ENCODE measurements around the gene REEP5. TPM values are rescaled to one million over a fixed set of nuclear protein-coding genes. Genes with fewer than 3 reads are reported as not detected.

The REEP5 gene
- total and polyA plus RNA-seq, 2 of the 8 experiments (the other 6 are each of a cell fraction or from before 2014, with no cell fraction given) = 58.3 to 94.3 TPM

DNA sequence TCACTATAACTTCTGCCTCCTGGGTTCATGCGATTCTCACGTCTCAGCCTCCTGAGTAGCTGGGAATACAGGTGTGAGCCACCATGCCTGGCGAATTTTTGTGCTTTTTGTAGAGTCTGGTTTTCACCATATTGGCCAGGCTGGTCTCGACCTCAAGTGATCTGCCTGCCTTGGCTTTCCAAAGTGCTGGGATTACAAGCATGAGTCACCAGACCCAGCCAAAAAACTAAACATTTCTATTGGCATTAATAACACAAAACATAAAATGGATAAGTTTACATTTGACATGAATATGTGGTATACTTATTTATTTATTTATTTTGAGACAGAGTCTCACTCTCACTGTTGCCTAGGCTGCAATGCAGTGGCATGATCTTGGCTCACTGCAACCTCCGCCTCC lies 13.6 kb upstream of the REEP5 start:
- no peak for FAIRE-seq
- POLR2A ChIA-PET (ENCODE audit: partially characterized antibody) = interaction anchor here (1.1 to 1.3 kb wide), 2 partner anchors 11 to 14 kb away, joined by 3 read pairs; no protein-coding TSS in a partner anchor

More for the DNA sequence above, 13.6 kb upstream of the REEP5 start:
- no peak overlapping the region for H3K4me3 ChIP-seq (ENCODE audit: extremely low read depth in 1 of 4, insufficient read depth in 2 of 4, low read depth in 3 of 4, low read length in 4 of 4)
- no peaks in the 10 kb centered on the region for H3K4me1 ChIP-seq (replicated peaks in 1 of 4; ENCODE audit: control insufficient read depth in 3 of 4, insufficient read depth in 4 of 4, low read length in 3 of 4)
- H2BK120ac ChIP-seq (replicated peaks; ENCODE audit: low read depth, low read length) = no peak overlapping the region
- H3K4me2 ChIP-seq (ENCODE audit: insufficient read depth in 1 of 2, low read depth in 2 of 2, low read length in 2 of 2) = no peak overlapping the region
- H3K36me3 ChIP-seq (ENCODE audit: control insufficient read depth in 2 of 4, insufficient read depth in 4 of 4, low read length in 3 of 4) = no peaks in the 10 kb centered on the region
- whole genome bisulfite sequencing, 2 experiments (ENCODE audit: extremely low coverage in 1 of 2, insufficient coverage in 1 of 2, insufficient read length in 1 of 2, insufficient replicate concordance in 2 of 2, low coverage in 1 of 2, low lambda C conversion rate in 2 of 2, missing lambda C conversion rate in 1 of 2) = 77% methylated on average over 5 of the region's 5 CpGs; no CpG with 5 or more reads in 1 of the 2 experiments
- H2BK12ac ChIP-seq (ENCODE audit: low read depth, low read length) = no peak overlapping the region
- no peaks in the 10 kb centered on the region for H3K9me3 ChIP-seq (ENCODE audit: insufficient read depth in 2 of 2, low read depth in 1 of 2, low read length in 1 of 2)
- no peak overlapping the region for H3K18ac ChIP-seq (ENCODE audit: extremely low read depth, low read length)
- H4K91ac ChIP-seq (replicated peaks; ENCODE audit: insufficient read length, low read length) = no peak overlapping the region
- CTCF ChIA-PET (ENCODE audit: partially characterized antibody) = interaction anchor here (2.7 kb wide), 1 partner anchor 61 kb away, joined by 9 read pairs; no protein-coding TSS in a partner anchor
- TF ChIP-seq, protein P1, sequence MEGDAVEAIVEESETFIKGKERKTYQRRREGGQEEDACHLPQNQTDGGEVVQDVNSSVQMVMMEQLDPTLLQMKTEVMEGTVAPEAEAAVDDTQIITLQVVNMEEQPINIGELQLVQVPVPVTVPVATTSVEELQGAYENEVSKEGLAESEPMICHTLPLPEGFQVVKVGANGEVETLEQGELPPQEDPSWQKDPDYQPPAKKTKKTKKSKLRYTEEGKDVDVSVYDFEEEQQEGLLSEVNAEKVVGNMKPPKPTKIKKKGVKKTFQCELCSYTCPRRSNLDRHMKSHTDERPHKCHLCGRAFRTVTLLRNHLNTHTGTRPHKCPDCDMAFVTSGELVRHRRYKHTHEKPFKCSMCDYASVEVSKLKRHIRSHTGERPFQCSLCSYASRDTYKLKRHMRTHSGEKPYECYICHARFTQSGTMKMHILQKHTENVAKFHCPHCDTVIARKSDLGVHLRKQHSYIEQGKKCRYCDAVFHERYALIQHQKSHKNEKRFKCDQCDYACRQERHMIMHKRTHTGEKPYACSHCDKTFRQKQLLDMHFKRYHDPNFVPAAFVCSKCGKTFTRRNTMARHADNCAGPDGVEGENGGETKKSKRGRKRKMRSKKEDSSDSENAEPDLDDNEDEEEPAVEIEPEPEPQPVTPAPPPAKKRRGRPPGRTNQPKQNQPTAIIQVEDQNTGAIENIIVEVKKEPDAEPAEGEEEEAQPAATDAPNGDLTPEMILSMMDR (IDR thresholded peaks at IDR 0.05; ENCODE audit: control extremely low read depth in 1 of 3, insufficient read depth in 1 of 3, low read depth in 1 of 3, low read length in 3 of 3) = no peak
- no peak for TF ChIP-seq SP4 (IDR thresholded peaks at IDR 0.05; ENCODE audit: low read length)
- TF ChIP-seq POLR2A (IDR thresholded peaks at IDR 0.05; ENCODE audit: control extremely low read depth in 1 of 2, low read depth in 2 of 2, low read length in 2 of 2) = no peak
- TF ChIP-seq RFX5 (IDR thresholded peaks at IDR 0.05; ENCODE audit: borderline replicate concordance, low read depth, low read length) = no peak
- TF ChIP-seq, protein P2, sequence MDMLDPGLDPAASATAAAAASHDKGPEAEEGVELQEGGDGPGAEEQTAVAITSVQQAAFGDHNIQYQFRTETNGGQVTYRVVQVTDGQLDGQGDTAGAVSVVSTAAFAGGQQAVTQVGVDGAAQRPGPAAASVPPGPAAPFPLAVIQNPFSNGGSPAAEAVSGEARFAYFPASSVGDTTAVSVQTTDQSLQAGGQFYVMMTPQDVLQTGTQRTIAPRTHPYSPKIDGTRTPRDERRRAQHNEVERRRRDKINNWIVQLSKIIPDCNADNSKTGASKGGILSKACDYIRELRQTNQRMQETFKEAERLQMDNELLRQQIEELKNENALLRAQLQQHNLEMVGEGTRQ (IDR thresholded peaks at IDR 0.05; ENCODE audit: low read length) = no peak
- no peak for TF ChIP-seq SP1 (IDR thresholded peaks at IDR 0.05; ENCODE audit: low read depth, low read length)
- TF ChIP-seq HDAC2 (IDR thresholded peaks at IDR 0.05; ENCODE audit: borderline replicate concordance in 1 of 2, low read depth in 2 of 2, low read length in 2 of 2) = no peak
- TF ChIP-seq SIN3A (conservative IDR thresholded peaks at IDR 0.05 in 1 of 2, IDR thresholded peaks at IDR 0.05 in 1 of 2; ENCODE audit: low read depth in 1 of 2, low read length in 2 of 2) = no peak
- no peak for TF ChIP-seq PHF8 (conservative IDR thresholded peaks at IDR 0.05; ENCODE audit: low read depth, low read length)
- H2AFZ ChIP-seq (ENCODE audit: low read length) = no peak overlapping the region
- H3K27ac ChIP-seq (ENCODE audit: low read depth, low read length) = no peak overlapping the region
- no peak overlapping the region for H2AK5ac ChIP-seq (ENCODE audit: low read depth, low read length)
- H3K79me2 ChIP-seq (ENCODE audit: control insufficient read depth in 1 of 2, insufficient read depth in 2 of 2, low read length in 2 of 2) = no peaks in the 10 kb centered on the region
- H3K27me3 ChIP-seq (replicated peaks in 1 of 4; ENCODE audit: control insufficient read depth in 3 of 4, extremely low read depth in 1 of 4, insufficient read depth in 3 of 4, low read length in 3 of 4) = no peaks in the 10 kb centered on the region
- H3K9ac ChIP-seq (replicated peaks in 1 of 4; ENCODE audit: extremely low read depth in 1 of 4, low read depth in 3 of 4, low read length in 3 of 4) = no peak overlapping the region
- H3K23ac ChIP-seq (ENCODE audit: insufficient read length) = no peak overlapping the region
- H3K56ac ChIP-seq (replicated peaks; ENCODE audit: insufficient read length, low read depth, low read length) = no peak overlapping the region
- no peak overlapping the region for H4K8ac ChIP-seq (ENCODE audit: extremely low read depth, insufficient read depth, low read length)
- H4K5ac ChIP-seq (ENCODE audit: insufficient read length, low read depth, low read length) = no peak overlapping the region
- H3K23me2 ChIP-seq (ENCODE audit: low read depth, low read length) = no peaks in the 10 kb centered on the region
- no peak overlapping the region for H2BK20ac ChIP-seq (ENCODE audit: low read length)
- no peak overlapping the region for H3K4ac ChIP-seq (replicated peaks; ENCODE audit: insufficient read length, low read depth, low read length)
- no peak overlapping the region for H3K14ac ChIP-seq (ENCODE audit: insufficient read length)
- DNase-seq (ENCODE audit: low read depth in 1 of 2, low spot score in 2 of 2) = no peak
- no peak overlapping the region for H2BK15ac ChIP-seq (ENCODE audit: low read length)
- H3K79me1 ChIP-seq (ENCODE audit: low read depth, low read length) = no peaks in the 10 kb centered on the region
- H4K20me1 ChIP-seq (replicated peaks in 1 of 2; ENCODE audit: control insufficient read depth in 1 of 2, insufficient read depth in 2 of 2, low read length in 2 of 2) = no peaks in the 10 kb centered on the region
- no peak overlapping the region for H2BK5ac ChIP-seq (ENCODE audit: low read depth, low read length)
